SK-N-SH (cell line): ENCODE data around the gene SRGAP3. TPM values are rescaled to one million over a fixed set of nuclear protein-coding genes. Genes with fewer than 3 reads are reported as not detected.
A peak's percentile ranks its signal among the peaks of the same experiment; 100 is the strongest.

ENCODE experiments used
- CTCF ChIA-PET: fragments of 300-600, 350-600 bp; formaldehyde crosslinking; extraction: SDS; loops from one replicate; lab custom pipeline; 2021; lab: Yijun Ruan, JAX
- POLR2A ChIA-PET: fragments of 350-600 bp; sonication (Branson Sonifier 250); formaldehyde crosslinking; extraction: SDS; loops from one replicate; lab custom pipeline; 2020; ENCODE audit warnings: antibody characterized with exemption, inconsistent platforms; lab: Yijun Ruan, JAX
- DNase-seq: peaks from one replicate; pipeline ENCODE4 v3.0.0; 2012
- H2AFZ ChIP-seq: fragments of 200-600 bp; sonication (generic); 2 replicates; pipeline ENCODE4 v1.8.1; 2016; ENCODE audit warnings: antibody characterized with exemption, mild to moderate bottlenecking, low read depth
- H3F3A ChIP-seq: fragments of 200-600 bp; sonication (generic); replicated peaks from 2 replicates; pipeline ENCODE3; 2016; ENCODE audit warnings: antibody characterized with exemption, mild to moderate bottlenecking; ENCODE audit not compliant: insufficient read depth
- H3K27ac ChIP-seq, 2 experiments: fragments of 200-500 bp in 1 of 2; fragments of 200-600 bp in 1 of 2; sonication (Bioruptor generic) in 1 of 2; sonication (generic), shearing (Covaris generic) in 1 of 2; 2 replicates each; pipeline versions ENCODE4 v1.5.1 to v1.6.1; 2014 to 2016; ENCODE audit warnings: low read depth in 2 of 2, inconsistent platforms in 1 of 2, low read length in 1 of 2, mild to moderate bottlenecking in 1 of 2, mixed read lengths in 1 of 2
- H3K27me3 ChIP-seq: fragments of 200-600 bp; sonication (generic), shearing (Covaris generic); 2 replicates; pipeline ENCODE4 v1.6.1; 2016; ENCODE audit warnings: mixed run types; ENCODE audit not compliant: insufficient read depth
- H3K36me3 ChIP-seq, 2 experiments: fragments of 200-500 bp in 1 of 2; fragments of 200-600 bp in 1 of 2; sonication (Bioruptor generic) in 1 of 2; sonication (generic) in 1 of 2; replicated peaks in 1 of 2; 2 replicates each; pipeline versions ENCODE3 to v1.5.1; 2014 to 2016; ENCODE audit warnings: low read length in 1 of 2, mild to moderate bottlenecking in 1 of 2; ENCODE audit not compliant: insufficient read depth in 2 of 2, control insufficient read depth in 1 of 2
- H3K4me1 ChIP-seq, 2 experiments: fragments of 200-500 bp in 1 of 2; fragments of 200-600 bp in 1 of 2; sonication (Bioruptor generic) in 1 of 2; sonication (generic), shearing (Covaris generic) in 1 of 2; 2 replicates each; pipeline versions ENCODE4 v1.5.1 to v1.6.1; 2014 to 2016; ENCODE audit warnings: low read depth in 1 of 2, low read length in 1 of 2, mixed run types in 1 of 2; ENCODE audit not compliant: insufficient read depth in 2 of 2, control insufficient read depth in 1 of 2
- H3K4me2 ChIP-seq: fragments of 200-600 bp; sonication (generic), shearing (Covaris generic); 2 replicates; pipeline ENCODE4 v1.6.1; 2017; ENCODE audit warnings: mixed run types
- H3K4me3 ChIP-seq, 2 experiments: fragments of 200-500 bp in 1 of 2; fragments of 200-600 bp in 1 of 2; sonication (Bioruptor generic) in 1 of 2; sonication (generic), shearing (Covaris generic) in 1 of 2; 2 replicates each; pipeline versions ENCODE4 v1.5.1 to v1.8.1; 2014 to 2016; ENCODE audit warnings: low read depth in 2 of 2, inconsistent platforms in 1 of 2, low read length in 1 of 2, mild to moderate bottlenecking in 1 of 2, mixed read lengths in 1 of 2, moderate library complexity in 1 of 2
- H3K79me2 ChIP-seq: fragments of 200-600 bp; sonication (generic); 2 replicates; pipeline ENCODE4 v1.8.1; 2017; ENCODE audit warnings: mild to moderate bottlenecking; ENCODE audit not compliant: insufficient read depth
- H3K9ac ChIP-seq: fragments of 200-600 bp; sonication (generic); 2 replicates; pipeline ENCODE4 v1.6.1; 2017; ENCODE audit warnings: mixed run types
- H3K9me2 ChIP-seq: fragments of 200-600 bp; sonication (generic); 2 replicates; pipeline ENCODE4 v1.6.1; 2017; ENCODE audit warnings: mixed run types
- H3K9me3 ChIP-seq: fragments of 200-600 bp; sonication (generic); 2 replicates; pipeline ENCODE4 v1.6.1; 2017; ENCODE audit warnings: mixed run types, mild to moderate bottlenecking, moderate library complexity
- H4K20me1 ChIP-seq: fragments of 200-600 bp; sonication (generic); 2 replicates; pipeline ENCODE4 v1.6.1; 2017; ENCODE audit warnings: mild to moderate bottlenecking, mixed run types; ENCODE audit not compliant: insufficient read depth
- ELF1 ChIP-seq: IDR thresholded peaks from 2 replicates; pipeline ENCODE4 v1.4.0; 2012
- GABPA ChIP-seq: IDR thresholded peaks from 2 replicates; pipeline ENCODE4 v1.4.0; 2012; ENCODE audit warnings: low read depth, mild to moderate bottlenecking
- PBX3 ChIP-seq: IDR thresholded peaks from 2 replicates; pipeline ENCODE4; 2012
- RAD21 ChIP-seq: IDR thresholded peaks from 2 replicates; pipeline ENCODE4 v1.6.1; 2012; ENCODE audit warnings: mild to moderate bottlenecking, low read length
- REST ChIP-seq: IDR thresholded peaks from 2 replicates; pipeline ENCODE4 v1.6.1; 2012; ENCODE audit warnings: mild to moderate bottlenecking, low read depth, low read length, moderate library complexity
- RXRA ChIP-seq: IDR thresholded peaks from 2 replicates; pipeline ENCODE4 v1.4.0; 2012; ENCODE audit warnings: low read depth, mild to moderate bottlenecking, borderline replicate concordance
- SIN3A ChIP-seq: IDR thresholded peaks from 2 replicates; pipeline ENCODE4 v1.6.1; 2012; ENCODE audit warnings: low read depth, mild to moderate bottlenecking, low read length, moderate library complexity, borderline replicate concordance
- SMC3 ChIP-seq: IDR thresholded peaks from 2 replicates; pipeline ENCODE4 v1.6.1; 2012; ENCODE audit warnings: low read depth, low read length, improper control_type of control experiment
- TCF12 ChIP-seq: IDR thresholded peaks from 2 replicates; pipeline ENCODE4 v1.4.0; 2012
- USF2 ChIP-seq: fragments of 150-350 bp; IDR thresholded peaks from 2 replicates; pipeline ENCODE4 v1.6.1; 2017; ENCODE audit warnings: antibody characterized with exemption, low read length, low read depth, borderline replicate concordance
- ZBTB33 ChIP-seq: IDR thresholded peaks from 2 replicates; pipeline ENCODE4 v1.4.0; 2012; ENCODE audit warnings: low read depth, borderline replicate concordance
- WGBS: methylation state at CpG from one replicate; pipeline ENCODE4 v1.1.6; 2017; ENCODE audit warnings: low lambda C conversion rate; 5-methylcytosine and 5-hydroxymethylcytosine counted together
- polyA plus RNA-seq, 3 experiments: library from polyadenylated mRNA; depleted of rRNA; stranded (reverse); fragments of >200 nt; gene quantifications; 2 replicates each; pipeline ENCODE4 v1.2.3, GENCODE V29; 2012
- TF ChIP-seq, protein P1 (sequence below): fragments of 200-600 bp; sonication (generic); IDR thresholded peaks from 2 replicates; pipeline ENCODE4 v1.6.1; 2017; ENCODE audit warnings: antibody characterized with exemption, mild to moderate bottlenecking, moderate library complexity
- TF ChIP-seq, protein P2 (sequence below): fragments of 150-350 bp; IDR thresholded peaks from 2 replicates; pipeline ENCODE4 v1.6.1; 2016; ENCODE audit warnings: mild to moderate bottlenecking, low read depth, low read length

SRGAP3 gene
- polyA plus RNA-seq, 1 of the 3 experiments (the other 2 are of a cell fraction): 2.8 TPM

GRCh38 chr3:8987645-8988383 lies 261.6 kb downstream of the SRGAP3 start:
- no peaks in the 10 kb centered on the region for H3F3A ChIP-seq
- H3K4me3 ChIP-seq: no peak overlapping the region; a peak in 1 of 4 replicates
- no peak overlapping the region for H3K27ac ChIP-seq
- peaks cover 0 to 4% of the 10 kb centered on the region in 2 experiments; a peak in 1 of 4 replicates for H3K4me1 ChIP-seq
- CTCF ChIA-PET: interaction anchor here (0.5 to 10.5 kb wide), 81 partner anchors 10 to 670 kb away, joined by 3 to 151 read pairs (median 5); partner anchors contain the start of genes RAD18 and SRGAP3
- no peaks in the 10 kb centered on the region for H3K9me3 ChIP-seq
- no peak overlapping the region for H3K4me2 ChIP-seq
- no peak overlapping the region for H2AFZ ChIP-seq
- H4K20me1 ChIP-seq: no peaks in the 10 kb centered on the region
- POLR2A ChIA-PET: no interaction called here
- H3K9ac ChIP-seq: no peak overlapping the region
- H3K9me2 ChIP-seq: no peaks in the 10 kb centered on the region
- no peaks in the 10 kb centered on the region for H3K79me2 ChIP-seq
- TF ChIP-seq PBX3: no peak
- TF ChIP-seq, protein P1, sequence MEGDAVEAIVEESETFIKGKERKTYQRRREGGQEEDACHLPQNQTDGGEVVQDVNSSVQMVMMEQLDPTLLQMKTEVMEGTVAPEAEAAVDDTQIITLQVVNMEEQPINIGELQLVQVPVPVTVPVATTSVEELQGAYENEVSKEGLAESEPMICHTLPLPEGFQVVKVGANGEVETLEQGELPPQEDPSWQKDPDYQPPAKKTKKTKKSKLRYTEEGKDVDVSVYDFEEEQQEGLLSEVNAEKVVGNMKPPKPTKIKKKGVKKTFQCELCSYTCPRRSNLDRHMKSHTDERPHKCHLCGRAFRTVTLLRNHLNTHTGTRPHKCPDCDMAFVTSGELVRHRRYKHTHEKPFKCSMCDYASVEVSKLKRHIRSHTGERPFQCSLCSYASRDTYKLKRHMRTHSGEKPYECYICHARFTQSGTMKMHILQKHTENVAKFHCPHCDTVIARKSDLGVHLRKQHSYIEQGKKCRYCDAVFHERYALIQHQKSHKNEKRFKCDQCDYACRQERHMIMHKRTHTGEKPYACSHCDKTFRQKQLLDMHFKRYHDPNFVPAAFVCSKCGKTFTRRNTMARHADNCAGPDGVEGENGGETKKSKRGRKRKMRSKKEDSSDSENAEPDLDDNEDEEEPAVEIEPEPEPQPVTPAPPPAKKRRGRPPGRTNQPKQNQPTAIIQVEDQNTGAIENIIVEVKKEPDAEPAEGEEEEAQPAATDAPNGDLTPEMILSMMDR: peak; percentile 74
- TF ChIP-seq RAD21: peak; percentile 85
- TF ChIP-seq SMC3: peak; percentile 91
- no peak for TF ChIP-seq ELF1
- no peaks in the 10 kb centered on the region for H3K27me3 ChIP-seq
- peak; percentile 91 for DNase-seq
- 51% methylated on average over 14 of the region's 15 CpGs for WGBS
- no peaks in the 10 kb centered on the region for H3K36me3 ChIP-seq

DNA sequence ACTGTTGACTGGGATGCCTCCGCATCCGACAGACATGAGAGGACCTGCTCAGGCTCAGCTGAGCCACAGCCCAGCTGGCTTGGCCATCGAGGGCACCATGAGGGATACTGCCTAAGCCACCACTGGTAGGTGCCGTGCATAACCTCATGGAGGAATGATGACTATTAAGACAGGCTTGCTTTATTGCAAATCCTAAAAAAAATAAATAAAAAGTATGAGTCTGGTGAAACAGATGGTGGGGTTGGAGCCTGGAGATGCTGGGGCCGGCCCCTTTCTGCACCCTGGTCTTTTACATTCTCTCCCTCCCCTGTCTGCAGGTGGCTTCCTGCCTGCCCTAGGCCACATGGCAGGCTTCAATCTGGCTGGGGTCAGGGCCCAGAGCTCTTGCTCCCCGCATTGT lies 262.2 kb downstream of the SRGAP3 start:
- Histone ChIP-seq H3K4me2 (no peak overlapping the region), H2AFZ (no peak overlapping the region), H3K4me1 (peaks cover 0 to 6% of the 10 kb centered on the region in 2 experiments; a peak in 1 of 4 replicates), H3K36me3 (no peaks in the 10 kb centered on the region), H3K9me2 (no peaks in the 10 kb centered on the region), H3F3A (no peaks in the 10 kb centered on the region), H3K79me2 (no peaks in the 10 kb centered on the region), H3K4me3 (no peak overlapping the region), H4K20me1 (no peaks in the 10 kb centered on the region), H3K9ac (no peak overlapping the region), H3K27ac (no peak overlapping the region), H3K27me3 (no peaks in the 10 kb centered on the region), H3K9me3 (no peaks in the 10 kb centered on the region)
- DNase-seq: no peak
- ChIA-PET POLR2A (no interaction called here), CTCF (interaction anchor here (0.5 to 10.5 kb wide), 70 partner anchors 11 to 413 kb away, joined by 3 to 151 read pairs (median 5); partner anchors contain the start of genes RAD18 and SRGAP3)
- 49% methylated on average over 4 of the region's 6 CpGs for WGBS
- TF ChIP-seq ZBTB33 (no peak), RXRA (no peak), REST (no peak), GABPA (no peak), SMC3 (no peak), USF2 (no peak), TCF12 (no peak), SIN3A (no peak)
- TF ChIP-seq, protein P2, sequence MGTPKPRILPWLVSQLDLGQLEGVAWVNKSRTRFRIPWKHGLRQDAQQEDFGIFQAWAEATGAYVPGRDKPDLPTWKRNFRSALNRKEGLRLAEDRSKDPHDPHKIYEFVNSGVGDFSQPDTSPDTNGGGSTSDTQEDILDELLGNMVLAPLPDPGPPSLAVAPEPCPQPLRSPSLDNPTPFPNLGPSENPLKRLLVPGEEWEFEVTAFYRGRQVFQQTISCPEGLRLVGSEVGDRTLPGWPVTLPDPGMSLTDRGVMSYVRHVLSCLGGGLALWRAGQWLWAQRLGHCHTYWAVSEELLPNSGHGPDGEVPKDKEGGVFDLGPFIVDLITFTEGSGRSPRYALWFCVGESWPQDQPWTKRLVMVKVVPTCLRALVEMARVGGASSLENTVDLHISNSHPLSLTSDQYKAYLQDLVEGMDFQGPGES: no peak
